ENCODE measurements around the gene CPA3. TPM values are rescaled to one million over a fixed set of nuclear protein-coding genes. Genes with fewer than 3 reads are reported as not detected.

Gene CPA3, protein sequence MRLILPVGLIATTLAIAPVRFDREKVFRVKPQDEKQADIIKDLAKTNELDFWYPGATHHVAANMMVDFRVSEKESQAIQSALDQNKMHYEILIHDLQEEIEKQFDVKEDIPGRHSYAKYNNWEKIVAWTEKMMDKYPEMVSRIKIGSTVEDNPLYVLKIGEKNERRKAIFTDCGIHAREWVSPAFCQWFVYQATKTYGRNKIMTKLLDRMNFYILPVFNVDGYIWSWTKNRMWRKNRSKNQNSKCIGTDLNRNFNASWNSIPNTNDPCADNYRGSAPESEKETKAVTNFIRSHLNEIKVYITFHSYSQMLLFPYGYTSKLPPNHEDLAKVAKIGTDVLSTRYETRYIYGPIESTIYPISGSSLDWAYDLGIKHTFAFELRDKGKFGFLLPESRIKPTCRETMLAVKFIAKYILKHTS
- total RNA-seq: 10 to 100 TPM in 2 of 4 donors, 1 to 10 TPM in 1, under 1 TPM in 1; 0.19 to 66.8 (median 7.1) TPM

DNA sequence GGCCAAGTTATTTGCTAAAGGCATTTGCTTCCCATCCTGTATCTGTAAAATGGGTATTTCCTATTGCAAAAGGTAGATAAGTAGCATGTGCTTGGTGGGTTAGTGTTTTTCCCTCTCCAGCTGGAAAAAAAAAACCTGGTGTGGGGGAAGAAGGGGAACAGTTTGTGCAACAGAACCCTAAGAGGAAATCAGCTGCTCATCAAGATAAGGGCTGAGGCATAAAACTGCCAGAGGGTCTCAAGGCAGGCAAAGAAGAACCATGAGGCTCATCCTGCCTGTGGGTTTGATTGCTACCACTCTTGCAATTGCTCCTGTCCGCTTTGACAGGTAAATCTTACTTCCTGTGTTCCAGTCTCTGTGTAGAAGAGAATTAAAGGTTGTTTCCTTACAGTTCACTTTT lies at the start of gene CPA3:
Gene CPA3 (plus strand): TSS at position 248 of the 400 bp plus-strand sequence. CDS start 12 bp downstream, at position 260.
- intact Hi-C loops (cut with DNase I): no loop called here

DNA sequence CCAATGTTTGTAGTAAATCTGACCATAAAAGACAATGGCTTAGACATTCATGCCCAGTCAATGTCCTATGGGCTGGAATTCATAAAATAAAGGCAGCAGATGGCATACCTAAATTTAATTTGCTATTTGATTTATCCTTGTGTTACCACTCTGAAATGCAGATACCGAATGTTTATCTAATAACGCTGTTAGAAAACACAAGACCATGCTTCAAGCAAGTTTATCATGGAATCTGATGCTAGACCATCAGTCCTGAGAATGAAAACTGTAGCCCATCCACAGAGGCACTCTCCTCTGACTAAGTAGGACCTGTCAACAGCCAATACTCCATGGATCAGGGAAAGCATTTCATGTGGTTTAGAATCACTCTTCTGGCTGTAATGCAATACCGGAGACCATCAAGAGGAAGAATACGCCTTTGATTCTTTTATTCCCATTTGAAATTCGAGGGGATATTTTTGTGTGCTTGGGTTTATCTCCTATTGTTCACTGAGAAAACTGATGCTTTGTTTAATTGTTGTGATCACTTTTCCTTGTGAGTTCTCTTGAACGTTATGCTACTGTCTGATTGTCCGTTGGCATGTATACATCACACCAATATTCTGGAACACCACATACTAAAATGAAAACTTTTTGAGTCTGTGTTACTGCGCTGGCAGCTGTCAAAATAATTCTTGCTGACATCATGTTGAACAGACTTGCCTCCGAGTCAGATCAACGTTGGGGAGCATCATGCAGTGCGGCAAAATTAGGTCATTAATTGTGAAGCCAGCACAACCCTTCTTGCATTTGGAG lies 49.6 kb upstream of the CPA3 start:
- intact Hi-C loops (cut with DNase I): no loop called here
- no peaks in the 10 kb centered on the region for H3K4me1 ChIP-seq
- no peaks in the 10 kb centered on the region for H3K36me3 ChIP-seq
- TF ChIP-seq, protein P1, sequence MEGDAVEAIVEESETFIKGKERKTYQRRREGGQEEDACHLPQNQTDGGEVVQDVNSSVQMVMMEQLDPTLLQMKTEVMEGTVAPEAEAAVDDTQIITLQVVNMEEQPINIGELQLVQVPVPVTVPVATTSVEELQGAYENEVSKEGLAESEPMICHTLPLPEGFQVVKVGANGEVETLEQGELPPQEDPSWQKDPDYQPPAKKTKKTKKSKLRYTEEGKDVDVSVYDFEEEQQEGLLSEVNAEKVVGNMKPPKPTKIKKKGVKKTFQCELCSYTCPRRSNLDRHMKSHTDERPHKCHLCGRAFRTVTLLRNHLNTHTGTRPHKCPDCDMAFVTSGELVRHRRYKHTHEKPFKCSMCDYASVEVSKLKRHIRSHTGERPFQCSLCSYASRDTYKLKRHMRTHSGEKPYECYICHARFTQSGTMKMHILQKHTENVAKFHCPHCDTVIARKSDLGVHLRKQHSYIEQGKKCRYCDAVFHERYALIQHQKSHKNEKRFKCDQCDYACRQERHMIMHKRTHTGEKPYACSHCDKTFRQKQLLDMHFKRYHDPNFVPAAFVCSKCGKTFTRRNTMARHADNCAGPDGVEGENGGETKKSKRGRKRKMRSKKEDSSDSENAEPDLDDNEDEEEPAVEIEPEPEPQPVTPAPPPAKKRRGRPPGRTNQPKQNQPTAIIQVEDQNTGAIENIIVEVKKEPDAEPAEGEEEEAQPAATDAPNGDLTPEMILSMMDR (IDR thresholded peaks at IDR 0.05): no peak
- TF ChIP-seq POLR2A (IDR thresholded peaks at IDR 0.05): no peak
- no peak overlapping the region for H3K27ac ChIP-seq
- no peaks in the 10 kb centered on the region for H3K9me3 ChIP-seq
- no peak overlapping the region for H3K4me3 ChIP-seq
- H3K27me3 ChIP-seq: no peaks in the 10 kb centered on the region
- DNase-seq: no peak
- WGBS, 2 donors: 75 to 77% methylated on average over 11 of the region's 11 CpGs

More for the DNA sequence above, at the start of gene CPA3:
- no peaks in the 10 kb centered on the region for H3K9me3 ChIP-seq
- H3K4me1 ChIP-seq: no peaks in the 10 kb centered on the region
- TF ChIP-seq POLR2A (IDR thresholded peaks at IDR 0.05): no peak
- TF ChIP-seq, protein P1 (IDR thresholded peaks at IDR 0.05): no peak
- H3K27me3 ChIP-seq: peaks cover 0 to 12% (median 0%) of the 10 kb centered on the region in 4 donors
- H3K4me3 ChIP-seq: peak within 1 kb of the TSS in 1 of 4 donors; percentile 8
- H3K27ac ChIP-seq: peak within 1 kb of the TSS in 1 of 4 donors; percentile 6
- WGBS, 2 donors: 29 to 58% methylated on average over 1 of the region's 1 CpG
- no peak for DNase-seq
- no peaks in the 10 kb centered on the region for H3K36me3 ChIP-seq

DNA sequence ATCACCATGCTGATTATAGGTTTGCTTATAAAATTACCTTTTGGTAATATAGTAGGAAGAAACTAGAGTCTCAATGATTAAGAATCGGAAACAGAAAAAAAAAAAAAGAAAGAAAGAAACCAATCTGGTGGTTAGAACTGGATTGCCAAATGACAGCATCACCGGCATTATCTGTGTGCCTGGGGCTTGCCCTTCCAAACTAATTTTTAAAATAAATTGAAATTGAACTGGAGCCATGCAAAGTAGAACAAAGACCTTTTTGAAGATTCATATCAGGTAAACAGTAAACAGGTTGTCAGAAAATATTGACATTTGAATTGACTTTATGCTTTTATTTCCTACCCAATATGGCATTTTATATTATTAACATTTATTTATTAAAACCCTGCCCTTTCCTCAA lies 48.7 kb upstream of the CPA3 start:
- intact Hi-C loops (cut with DNase I): no loop called here
- Histone ChIP-seq H3K4me3 (no peak overlapping the region), H3K27me3 (no peaks in the 10 kb centered on the region), H3K9me3 (no peaks in the 10 kb centered on the region), H3K4me1 (no peaks in the 10 kb centered on the region), H3K27ac (no peak overlapping the region), H3K36me3 (no peaks in the 10 kb centered on the region)
- WGBS, 2 donors: 67 to 74% methylated on average over 2 of the region's 2 CpGs
- DNase-seq: no peak
- TF ChIP-seq, protein P1 (IDR thresholded peaks at IDR 0.05): no peak
- no peak for TF ChIP-seq POLR2A (IDR thresholded peaks at IDR 0.05)

DNA sequence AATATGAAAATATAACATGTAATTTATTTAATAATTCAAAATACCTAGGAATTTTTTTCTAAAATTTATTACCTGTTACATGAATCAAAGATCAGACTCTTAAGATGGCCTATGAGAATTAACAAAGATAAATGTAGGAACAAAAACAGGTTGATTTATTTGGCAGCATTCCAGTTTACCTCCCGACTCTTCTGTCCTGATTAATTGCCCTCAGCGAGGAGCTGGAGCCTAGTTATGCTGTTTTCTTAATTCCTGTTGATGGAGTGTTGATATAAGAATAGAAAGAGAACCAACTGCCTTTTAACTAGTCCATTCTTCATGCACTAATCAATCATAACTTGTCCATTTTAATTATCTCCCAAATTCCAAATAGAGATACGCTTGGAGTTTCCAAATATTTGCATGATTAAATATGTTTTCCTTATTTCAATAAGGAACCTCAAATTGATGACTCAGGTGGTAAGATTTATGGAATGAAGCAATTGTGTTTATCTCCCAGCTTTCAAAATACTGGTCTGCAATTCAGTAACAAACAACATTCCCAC lies 48.0 kb upstream of the CPA3 start:
- Histone ChIP-seq H3K4me1 (no peaks in the 10 kb centered on the region), H3K9me3 (peaks cover 0 to under 1% (median 0%) of the 10 kb centered on the region in 3 donors), H3K36me3 (no peaks in the 10 kb centered on the region), H3K27me3 (no peaks in the 10 kb centered on the region), H3K4me3 (no peak overlapping the region), H3K27ac (no peak overlapping the region)
- intact Hi-C loops (cut with DNase I): no loop called here
- TF ChIP-seq POLR2A (IDR thresholded peaks at IDR 0.05): no peak
- TF ChIP-seq, protein P1 (IDR thresholded peaks at IDR 0.05): no peak
- DNase-seq: no peak
- WGBS, 2 donors: 20 to 34% methylated on average over 3 of the region's 3 CpGs

Measured in esophagus squamous epithelium (tissue), 5 donors.